Peyer's patch (tissue), 4 donors: ENCODE results near the gene IL31. TPM values are rescaled to one million over a fixed set of nuclear protein-coding genes. Genes with fewer than 3 reads are reported as not detected.
A peak's percentile ranks its signal among the peaks of the same experiment; 100 is the strongest.

Experiments used
- DNase-seq, 3 donors: peaks; one replicate each; pipeline ENCODE4 v3.0.0-alpha.2; 2017 to 2019
- H3K27ac ChIP-seq, 4 donors: fragments of 200-600 bp; sonication (generic); one replicate each; pipeline ENCODE4 v1.5.1; 2016 to 2019
- H3K27me3 ChIP-seq, 2 donors: fragments of 200-600 bp; sonication (generic); one replicate each; pipeline ENCODE4 v1.5.1; 2019
- H3K36me3 ChIP-seq, 3 donors: fragments of 200-600 bp; sonication (generic); one replicate each; pipeline ENCODE4 v1.5.1; 2016 to 2019
- H3K4me1 ChIP-seq, 4 donors: fragments of 200-600 bp; sonication (generic); one replicate each; pipeline ENCODE4 v1.5.1; 2016 to 2019
- H3K4me3 ChIP-seq, 4 donors: fragments of 200-600 bp; sonication (generic); 1 replicate in 3 of 4; 2 replicates in 1 of 4; pipeline ENCODE4 v1.5.1; 2016 to 2019; ENCODE audit warnings: mild to moderate bottlenecking in 1 of 4
- H3K9me3 ChIP-seq, 4 donors: fragments of 200-600 bp; sonication (generic); one replicate each; pipeline ENCODE4 v1.5.1; 2016 to 2019; ENCODE audit warnings: mild to moderate bottlenecking in 1 of 4
- CTCF ChIP-seq, 6 experiments: fragments of 450-650 bp in 4 of 6; fragments of 200-600 bp in 2 of 6; sonication (generic) in 1 of 6; IDR thresholded peaks; one replicate each; pipeline ENCODE4 v1.5.1; 2017 to 2019; ENCODE audit warnings: antibody characterized with exemption in 6 of 6, mild to moderate bottlenecking in 3 of 6, moderate library complexity in 1 of 6
- POLR2A ChIP-seq, 2 donors: fragments of 450-650 bp; IDR thresholded peaks; one replicate each; pipeline ENCODE4 v1.5.1; 2017; ENCODE audit warnings: antibody characterized with exemption in 2 of 2, mild to moderate bottlenecking in 2 of 2, moderate library complexity in 2 of 2
- total RNA-seq, 4 donors: library from RNA; depleted of rRNA; stranded (reverse); fragments of >200 nt; gene quantifications; one replicate each; pipeline ENCODE4 v1.1.0, GENCODE V29; 2016

The IL31 gene
- total RNA-seq, 4 donors from 2014 or later, result not detected

GRCh38 chr12:122168492-122168891, 5.5 kb downstream of the IL31 start:
- no peak overlapping the region for H3K4me3 ChIP-seq
- DNase-seq, result no peak
- H3K9me3 ChIP-seq, result no peaks in the 10 kb centered on the region
- no peaks in the 10 kb centered on the region for H3K27me3 ChIP-seq
- TF ChIP-seq POLR2A (IDR thresholded peaks at IDR 0.05), result no peak
- no peak for TF ChIP-seq CTCF (IDR thresholded peaks at IDR 0.05)
- peaks cover 0 to 18% (median 0%) of the 10 kb centered on the region in 4 donors for H3K4me1 ChIP-seq
- H3K27ac ChIP-seq, result no peak overlapping the region
- H3K36me3 ChIP-seq, result no peaks in the 10 kb centered on the region

GRCh38 chr12:122167356-122167925, 6.6 kb downstream of the IL31 start:
- TF ChIP-seq POLR2A (IDR thresholded peaks at IDR 0.05) (no peak), CTCF (IDR thresholded peaks at IDR 0.05) (no peak)
- H3K27ac ChIP-seq, result peak overlapping the region in 1 of 4 donors; percentile 33
- H3K36me3 ChIP-seq, result no peaks in the 10 kb centered on the region
- H3K4me3 ChIP-seq, result no peak overlapping the region
- no peaks in the 10 kb centered on the region for H3K27me3 ChIP-seq
- DNase-seq, result no peak
- no peaks in the 10 kb centered on the region for H3K9me3 ChIP-seq
- H3K4me1 ChIP-seq, result peaks cover 0 to 18% (median 0%) of the 10 kb centered on the region in 4 donors

GRCh38 chr12:122166422-122167349, 7.3 kb downstream of the IL31 start:
- DNase-seq, result no peak
- Histone ChIP-seq H3K36me3 (no peaks in the 10 kb centered on the region), H3K4me1 (peaks cover 0 to 18% (median 0%) of the 10 kb centered on the region in 4 donors), H3K27ac (peak overlapping the region in 1 of 4 donors; percentile 33), H3K4me3 (no peak overlapping the region), H3K9me3 (no peaks in the 10 kb centered on the region), H3K27me3 (no peaks in the 10 kb centered on the region)
- TF ChIP-seq CTCF (IDR thresholded peaks at IDR 0.05) (no peak), POLR2A (IDR thresholded peaks at IDR 0.05) (no peak)

GRCh38 chr12:122162976-122163375, 11.0 kb downstream of the IL31 start:
- no peak for DNase-seq
- Histone ChIP-seq H3K27ac (no peak overlapping the region), H3K36me3 (no peaks in the 10 kb centered on the region), H3K4me1 (peaks cover 0 to 18% (median 0%) of the 10 kb centered on the region in 4 donors), H3K4me3 (no peak overlapping the region), H3K9me3 (no peaks in the 10 kb centered on the region), H3K27me3 (no peaks in the 10 kb centered on the region)
- TF ChIP-seq CTCF (IDR thresholded peaks at IDR 0.05), result no peak
- TF ChIP-seq POLR2A (IDR thresholded peaks at IDR 0.05), result no peak

GRCh38 chr12:122161682-122162081, 12.3 kb downstream of the IL31 start:
- Histone ChIP-seq H3K36me3 (no peaks in the 10 kb centered on the region), H3K27me3 (no peaks in the 10 kb centered on the region), H3K4me3 (no peak overlapping the region), H3K4me1 (peaks cover 0 to 5% (median 0%) of the 10 kb centered on the region in 4 donors), H3K9me3 (no peaks in the 10 kb centered on the region), H3K27ac (no peak overlapping the region)
- TF ChIP-seq POLR2A (IDR thresholded peaks at IDR 0.05) (no peak), CTCF (IDR thresholded peaks at IDR 0.05) (no peak)
- no peak for DNase-seq
